GM19467 (cell line): Measurements from ENCODE around the gene C1orf53.

Source experiments
- ATAC-seq: cut with Tn5 transposase; IDR thresholded peaks from one replicate; pipeline ENCODE4 v1.9.1; 2021; ENCODE audit warnings: mild to moderate bottlenecking, moderate library complexity; ENCODE audit not compliant: unreplicated experiment

The C1orf53 gene

DNA sequence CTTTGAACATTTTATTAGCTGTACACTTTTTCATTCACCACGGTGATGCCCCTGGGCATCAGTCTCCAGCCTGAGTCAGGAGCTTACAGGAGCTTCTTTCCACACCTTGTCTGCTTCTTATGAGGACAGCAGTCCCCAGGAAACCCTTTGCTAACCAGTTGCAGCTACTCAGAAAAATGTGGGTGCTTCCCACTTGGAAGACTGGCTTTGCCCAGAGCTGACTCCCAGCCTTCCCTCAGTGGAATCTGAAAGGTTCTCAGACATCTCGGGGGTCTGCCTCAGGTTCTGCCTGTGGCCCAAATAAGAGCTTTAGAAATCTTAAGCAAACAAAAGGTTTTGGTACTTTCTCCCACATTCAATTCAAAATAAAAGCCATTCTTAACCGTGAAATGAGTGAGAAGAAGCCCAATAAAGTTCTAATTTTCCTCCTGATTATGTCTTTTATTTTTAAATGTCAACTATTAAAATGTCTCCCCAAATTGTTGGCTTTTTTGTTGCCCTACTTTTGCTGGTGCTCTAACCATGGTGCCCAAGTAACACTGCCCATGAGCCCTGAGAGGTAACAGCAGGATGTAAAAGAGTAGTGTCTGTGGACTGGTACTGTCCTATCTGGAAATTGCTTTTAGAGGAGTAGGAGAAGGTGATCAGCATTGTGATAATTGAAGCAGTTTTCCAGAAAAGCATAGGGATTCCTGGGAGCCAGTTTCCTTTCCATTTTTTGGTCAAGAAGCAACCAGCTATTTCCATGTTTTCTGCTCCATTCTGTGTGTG is 5.6 kb downstream of the C1orf53 start:
- no peak for ATAC-seq

DNA sequence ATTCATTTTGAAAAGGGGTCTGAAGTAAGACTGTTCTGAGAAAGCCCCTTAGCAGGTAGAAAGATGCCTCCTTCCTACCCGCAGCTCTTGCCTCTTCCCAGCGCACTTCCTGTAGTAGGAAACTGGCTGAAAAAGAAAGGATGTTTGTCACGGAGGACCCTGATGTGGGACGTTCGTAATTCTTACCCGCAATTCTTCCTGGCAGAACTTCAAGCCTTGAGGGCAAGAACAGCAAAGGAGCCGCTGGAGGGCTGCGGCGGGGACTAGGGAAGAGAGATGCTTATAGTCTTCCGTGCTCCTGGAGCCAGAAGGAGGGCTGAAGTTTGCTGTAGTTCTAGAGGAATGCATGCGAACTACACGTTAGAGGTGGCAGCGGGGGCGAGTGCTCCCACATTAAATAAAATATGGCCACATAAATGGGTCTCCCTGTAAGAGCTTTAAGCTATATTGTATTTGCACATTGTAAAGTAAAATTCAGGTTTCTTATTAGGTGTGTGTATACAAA is 6.3 kb downstream of the C1orf53 start:
- no peak for ATAC-seq

- no peak for ATAC-seq
Observed at GRCh38 chr1:197909384-197909783, 7.0 kb downstream of the C1orf53 start.

DNA sequence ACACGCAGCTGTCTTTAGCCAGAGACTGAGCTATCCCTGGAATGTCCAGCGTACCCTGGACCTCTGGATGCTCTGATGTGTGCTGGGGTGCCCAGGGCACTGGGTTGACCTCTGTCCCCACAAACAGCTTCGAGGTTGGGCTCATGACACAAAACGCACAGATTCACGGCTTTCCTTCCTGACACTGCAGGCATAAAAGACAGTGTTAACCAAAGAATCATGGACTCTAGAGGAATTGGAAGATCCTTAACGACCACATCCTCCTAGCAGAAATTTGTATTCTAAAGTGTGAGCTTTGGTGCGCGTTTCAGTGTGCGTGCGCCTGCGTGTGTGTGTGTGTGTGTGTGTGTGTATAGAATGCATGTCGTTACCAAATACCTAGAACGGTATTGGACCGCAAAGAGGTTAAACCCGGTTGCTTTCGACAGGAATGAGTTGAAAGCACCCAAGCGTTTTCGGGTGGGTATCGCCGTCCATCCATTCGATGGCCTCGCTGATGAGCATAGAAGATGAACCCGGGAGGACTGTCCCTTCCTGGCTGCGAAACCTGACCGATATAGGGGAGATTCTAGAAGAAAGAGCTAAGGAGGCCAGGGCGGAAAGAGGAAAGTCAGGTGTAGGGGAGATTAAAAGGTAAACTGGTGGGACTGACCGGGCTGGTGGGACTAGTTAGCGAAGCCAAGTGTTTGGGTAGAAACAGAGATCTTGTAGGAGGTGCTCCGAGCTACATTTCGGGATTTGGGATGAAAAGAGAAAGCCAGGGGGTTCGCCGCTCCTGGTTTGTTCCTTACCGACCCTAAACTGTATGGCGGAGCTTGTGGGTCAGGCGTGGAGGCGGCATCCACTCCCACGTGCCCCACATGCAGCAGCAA is 7.9 kb downstream of the C1orf53 start:
- no peak for ATAC-seq

DNA sequence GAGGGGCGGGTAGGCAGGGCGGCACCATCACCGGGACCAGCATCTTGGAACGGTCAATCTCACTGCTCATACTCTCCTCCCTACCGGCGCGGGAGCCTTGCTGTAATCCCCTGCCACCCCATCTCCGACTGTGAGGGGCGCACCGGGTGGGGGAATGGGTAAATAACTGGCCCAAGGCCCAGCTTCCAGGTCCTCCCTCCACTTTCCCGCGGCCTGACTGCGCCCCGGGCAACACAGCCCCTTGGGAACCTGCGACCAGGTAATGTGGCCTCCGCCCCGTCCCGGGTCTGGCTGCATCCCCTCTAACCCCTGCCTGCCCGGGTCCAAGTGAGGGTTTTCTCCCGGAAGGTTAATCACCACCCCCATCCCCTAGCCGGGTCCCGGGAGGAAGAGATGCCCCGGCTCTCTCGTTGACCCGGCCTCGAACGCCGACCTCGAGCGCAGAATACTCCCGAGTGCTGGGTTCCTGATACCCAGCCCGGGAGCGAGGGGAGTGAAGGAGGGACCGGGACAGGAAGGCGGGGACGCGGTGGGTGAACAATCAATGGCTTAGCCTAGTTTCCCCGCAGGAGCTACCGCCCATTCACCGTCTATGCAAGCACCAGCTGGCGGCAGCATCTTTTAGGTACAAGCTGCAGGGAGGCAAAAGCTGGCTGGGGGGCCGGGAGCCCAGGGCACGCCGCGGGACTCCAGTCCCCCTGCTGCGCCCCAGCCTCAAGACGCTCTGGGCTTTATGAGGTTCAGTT is 8.9 kb downstream of the C1orf53 start:
- ATAC-seq, result no peak

- ATAC-seq, result no peak
Observed at GRCh38 chr1:197911857-197912696, 9.6 kb downstream of the C1orf53 start.

DNA sequence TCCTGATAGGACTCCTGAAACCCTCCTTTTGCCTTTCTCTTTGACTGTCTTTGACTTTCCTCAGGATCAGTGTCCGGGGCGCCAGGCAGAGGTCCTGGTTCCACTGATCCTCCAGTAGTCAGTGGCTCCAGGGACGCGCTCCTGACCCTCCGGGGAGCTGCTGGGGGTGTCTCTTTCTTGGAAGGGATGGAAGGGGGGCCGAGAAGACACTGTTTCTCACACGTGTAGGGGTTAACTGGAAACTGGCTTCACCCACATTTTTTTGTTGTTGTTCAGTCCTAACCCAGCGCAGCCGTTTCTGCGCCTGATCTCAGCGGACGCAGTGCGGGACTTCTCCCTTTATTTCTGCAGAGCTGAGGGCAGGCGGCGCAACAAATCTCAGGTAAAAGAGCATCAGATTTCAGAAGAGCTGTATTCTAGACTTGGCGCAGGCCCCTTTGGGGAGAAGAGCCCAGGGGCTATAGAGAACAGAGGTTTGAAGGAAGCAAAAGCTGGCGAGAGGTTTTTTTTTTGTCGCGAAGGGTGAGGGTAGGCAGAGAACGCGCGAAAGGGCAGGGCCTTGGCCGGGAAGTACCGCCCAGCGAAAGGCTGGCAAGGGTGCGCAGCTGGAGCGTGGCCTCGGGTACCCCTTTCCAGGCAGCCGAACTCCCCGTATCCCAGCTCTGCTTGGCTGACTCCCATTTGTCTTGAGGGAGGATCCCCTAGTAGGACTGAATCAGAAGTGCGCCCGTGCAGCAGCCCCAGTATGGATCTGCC is 10.5 kb downstream of the C1orf53 start:
- ATAC-seq, result no peak

- ATAC-seq, result no peak
Observed at GRCh38 chr1:197913495-197914276, 11.3 kb downstream of the C1orf53 start.

GRCh38 chr1:197914510-197914909 is 12.1 kb downstream of the C1orf53 start:
- no peak for ATAC-seq

DNA sequence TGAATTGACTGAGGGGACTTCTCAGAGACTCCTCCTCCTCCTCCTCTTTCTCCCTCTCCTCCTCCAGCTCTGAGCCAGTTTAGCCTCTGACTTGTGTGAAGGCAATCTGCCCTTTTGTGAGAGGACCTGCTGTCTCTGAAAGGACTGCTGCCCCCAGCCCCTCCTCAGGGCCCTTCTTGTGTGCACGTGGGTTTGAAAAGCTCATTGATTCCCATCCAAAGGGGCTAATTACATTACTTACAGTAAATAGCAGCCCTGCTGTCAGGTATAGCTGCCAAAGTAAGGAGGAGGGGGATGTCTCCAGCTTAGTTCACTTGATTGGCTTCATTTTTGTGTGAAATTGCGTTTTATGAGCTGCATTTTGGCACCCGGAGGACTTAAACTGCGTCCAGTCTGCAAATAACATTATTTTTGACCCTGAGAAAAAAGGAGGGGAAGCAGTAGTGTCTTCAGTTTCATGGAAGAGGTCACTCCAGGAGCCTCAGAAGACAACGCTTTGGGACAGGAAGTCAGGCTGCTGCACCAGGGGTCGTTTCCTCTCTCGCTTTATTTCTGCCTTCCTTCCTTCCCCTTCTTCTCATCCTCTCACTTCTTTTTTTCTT is 12.9 kb downstream of the C1orf53 start:
- no peak for ATAC-seq

GRCh38 chr1:197915862-197916499 is 13.6 kb downstream of the C1orf53 start:
- no peak for ATAC-seq

- no peak for ATAC-seq
Observed at GRCh38 chr1:197916500-197916983, 14.1 kb downstream of the C1orf53 start.

DNA sequence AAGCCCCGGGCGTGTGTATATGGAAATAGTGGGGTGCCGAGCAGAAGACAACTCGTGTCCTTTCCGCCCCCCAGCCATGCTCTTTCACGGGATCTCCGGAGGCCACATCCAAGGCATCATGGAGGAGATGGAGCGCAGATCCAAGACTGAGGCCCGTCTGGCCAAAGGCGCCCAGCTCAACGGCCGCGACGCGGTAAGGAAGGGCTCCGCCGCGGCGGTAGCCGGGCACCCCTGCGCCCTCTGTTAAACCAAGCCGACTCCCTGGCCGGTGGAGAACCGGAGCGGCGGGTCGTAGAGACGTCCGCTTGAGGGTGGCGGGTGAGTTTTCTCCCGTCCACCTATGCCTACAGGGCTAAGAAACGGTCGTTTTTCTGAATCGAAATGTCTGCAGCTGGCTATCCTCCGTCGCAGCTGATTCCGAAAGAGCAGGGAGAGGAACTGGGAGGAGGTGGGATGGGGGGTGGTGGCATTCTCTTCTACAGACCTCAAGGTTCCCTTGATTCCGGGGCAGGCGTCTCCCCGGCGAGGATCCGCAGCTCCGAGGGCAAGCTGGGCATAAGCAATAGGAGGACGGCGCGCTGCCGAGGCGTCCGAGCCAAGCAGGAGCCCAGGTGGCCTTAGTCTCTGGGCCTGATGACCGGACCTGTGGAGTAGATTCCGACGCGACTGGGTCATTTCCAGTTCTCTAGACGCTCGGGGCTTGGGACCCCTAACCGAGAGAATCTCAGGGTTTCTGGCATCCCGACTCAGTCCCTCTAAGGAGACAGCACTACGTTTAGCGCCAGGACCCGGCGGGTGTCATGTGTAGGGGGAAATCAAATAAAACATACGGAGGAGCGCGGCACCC is 15.6 kb downstream of the C1orf53 start:
- no peak for ATAC-seq

GRCh38 chr1:197918807-197919345 is 16.4 kb downstream of the C1orf53 start:
- ATAC-seq, result no peak

DNA sequence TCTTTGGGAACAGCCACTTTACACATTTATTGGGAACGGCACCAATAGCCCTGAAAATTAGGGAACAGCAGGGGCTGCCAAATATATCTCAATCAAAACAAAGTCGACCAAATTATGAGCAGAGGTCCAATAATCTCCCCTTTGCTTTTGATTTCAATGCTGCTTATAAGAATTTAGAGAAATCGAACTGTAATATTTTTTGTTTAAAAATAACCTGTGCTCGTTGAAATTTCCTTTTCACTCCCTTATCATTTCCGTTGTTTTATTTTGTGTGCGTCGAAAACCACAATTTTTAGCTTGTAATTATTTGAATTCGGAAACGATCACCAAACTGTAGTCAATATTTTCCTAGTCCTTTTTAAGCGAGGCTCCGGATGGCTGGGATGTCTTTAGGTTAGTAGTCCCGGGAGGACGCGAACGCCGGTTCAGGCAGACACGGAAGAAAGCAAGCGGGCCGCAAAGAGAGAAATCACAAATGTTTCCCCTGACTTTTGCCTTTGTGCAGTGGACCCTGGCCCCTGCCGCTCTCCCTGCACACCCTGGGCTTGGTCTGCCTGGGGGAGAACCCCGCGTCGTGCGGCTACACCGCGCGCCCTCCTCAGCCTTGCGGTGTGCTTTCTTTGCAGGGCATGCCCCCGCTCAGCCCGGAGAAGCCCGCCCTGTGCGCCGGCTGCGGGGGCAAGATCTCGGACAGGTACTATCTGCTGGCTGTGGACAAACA is 17.1 kb downstream of the C1orf53 start:
- no peak for ATAC-seq

- ATAC-seq, result no peak
Observed at GRCh38 chr1:197920067-197920396, 17.6 kb downstream of the C1orf53 start.
